Tibial artery (tissue), 4 donors: ENCODE results near the gene ARRDC3.

ENCODE experiments used
- DNase-seq, 2 donors: peaks; one replicate each; pipeline ENCODE4 v3.0.0-alpha.2; 2019
- H3K27ac ChIP-seq, 2 donors: fragments of 200-600 bp; sonication (generic) in 1 of 2; 1 replicate in 1 of 2; 2 replicates in 1 of 2; pipeline ENCODE4 v1.5.1; 2018 to 2019; ENCODE audit warnings: mild to moderate bottlenecking in 1 of 2
- H3K27me3 ChIP-seq, 2 donors: fragments of 200-600 bp; sonication (generic) in 1 of 2; one replicate each; pipeline versions ENCODE4 v1.5.1 to v1.6.0; 2016 to 2019
- H3K36me3 ChIP-seq, 3 donors: fragments of 200-600 bp; sonication (generic) in 2 of 3; one replicate each; pipeline ENCODE4 v1.5.1; 2016 to 2019; ENCODE audit warnings: mild to moderate bottlenecking in 2 of 3
- H3K4me1 ChIP-seq, 4 donors: fragments of 200-600 bp; sonication (generic) in 2 of 4; 1 replicate in 3 of 4; 2 replicates in 1 of 4; pipeline ENCODE4 v1.5.1; 2016 to 2019
- H3K4me3 ChIP-seq, 2 donors: fragments of 200-600 bp; sonication (generic) in 1 of 2; 1 replicate in 1 of 2; 2 replicates in 1 of 2; pipeline ENCODE4 v1.5.1; 2018 to 2019; ENCODE audit warnings: mild to moderate bottlenecking in 2 of 2
- H3K9me3 ChIP-seq, 3 donors: fragments of 200-600 bp; sonication (generic) in 1 of 3; one replicate each; pipeline ENCODE4 v1.5.1; 2016 to 2019
- intact Hi-C: fragments of 100-400 bp; cut with DNase I; formaldehyde crosslinking; loops from one replicate; pipeline ENCODE4 v1.15.0; 2023; ENCODE audit warnings: low total_unique reads
- TF ChIP-seq, protein P1 (sequence below), 2 experiments: fragments of 200-600 bp in 1 of 2; fragments of 450-650 bp in 1 of 2; IDR thresholded peaks; one replicate each; pipeline ENCODE4 v1.5.1; 2017 to 2019; ENCODE audit warnings: antibody characterized with exemption in 2 of 2, mild to moderate bottlenecking in 1 of 2, moderate library complexity in 1 of 2

Gene ARRDC3

DNA sequence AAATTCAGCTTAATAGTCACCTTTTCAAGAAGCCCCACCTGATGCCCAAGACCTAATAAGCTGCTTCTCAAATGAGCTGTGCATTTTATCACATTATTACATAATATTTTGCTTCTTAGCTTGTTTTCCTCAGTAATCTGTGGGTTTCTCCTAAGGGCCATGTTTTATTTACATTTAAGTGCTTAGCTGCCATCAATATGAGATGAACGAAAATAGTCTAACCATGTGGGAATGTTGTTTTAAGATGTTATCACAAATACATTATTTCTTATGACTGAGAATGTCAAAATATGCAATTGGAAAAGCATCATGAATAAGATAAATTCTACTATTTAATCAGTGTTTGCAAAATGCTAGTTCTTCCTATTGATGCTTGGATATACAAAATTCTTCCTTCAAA, 10.1 kb downstream of the ARRDC3 start:
- Histone ChIP-seq H3K27ac (peak overlapping the region; percentile 24 to 92), H3K9me3 (no peaks in the 10 kb centered on the region), H3K36me3 (peaks cover 33 to 68% (median 60%) of the 10 kb centered on the region in 3 donors), H3K4me1 (peaks cover 0 to 66% (median 24%) of the 10 kb centered on the region in 4 donors), H3K27me3 (no peaks in the 10 kb centered on the region), H3K4me3 (no peak overlapping the region)
- intact Hi-C loops, result no loop called here
- no peak for DNase-seq
- TF ChIP-seq, protein P1, sequence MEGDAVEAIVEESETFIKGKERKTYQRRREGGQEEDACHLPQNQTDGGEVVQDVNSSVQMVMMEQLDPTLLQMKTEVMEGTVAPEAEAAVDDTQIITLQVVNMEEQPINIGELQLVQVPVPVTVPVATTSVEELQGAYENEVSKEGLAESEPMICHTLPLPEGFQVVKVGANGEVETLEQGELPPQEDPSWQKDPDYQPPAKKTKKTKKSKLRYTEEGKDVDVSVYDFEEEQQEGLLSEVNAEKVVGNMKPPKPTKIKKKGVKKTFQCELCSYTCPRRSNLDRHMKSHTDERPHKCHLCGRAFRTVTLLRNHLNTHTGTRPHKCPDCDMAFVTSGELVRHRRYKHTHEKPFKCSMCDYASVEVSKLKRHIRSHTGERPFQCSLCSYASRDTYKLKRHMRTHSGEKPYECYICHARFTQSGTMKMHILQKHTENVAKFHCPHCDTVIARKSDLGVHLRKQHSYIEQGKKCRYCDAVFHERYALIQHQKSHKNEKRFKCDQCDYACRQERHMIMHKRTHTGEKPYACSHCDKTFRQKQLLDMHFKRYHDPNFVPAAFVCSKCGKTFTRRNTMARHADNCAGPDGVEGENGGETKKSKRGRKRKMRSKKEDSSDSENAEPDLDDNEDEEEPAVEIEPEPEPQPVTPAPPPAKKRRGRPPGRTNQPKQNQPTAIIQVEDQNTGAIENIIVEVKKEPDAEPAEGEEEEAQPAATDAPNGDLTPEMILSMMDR (IDR thresholded peaks at IDR 0.05), result no peak

DNA sequence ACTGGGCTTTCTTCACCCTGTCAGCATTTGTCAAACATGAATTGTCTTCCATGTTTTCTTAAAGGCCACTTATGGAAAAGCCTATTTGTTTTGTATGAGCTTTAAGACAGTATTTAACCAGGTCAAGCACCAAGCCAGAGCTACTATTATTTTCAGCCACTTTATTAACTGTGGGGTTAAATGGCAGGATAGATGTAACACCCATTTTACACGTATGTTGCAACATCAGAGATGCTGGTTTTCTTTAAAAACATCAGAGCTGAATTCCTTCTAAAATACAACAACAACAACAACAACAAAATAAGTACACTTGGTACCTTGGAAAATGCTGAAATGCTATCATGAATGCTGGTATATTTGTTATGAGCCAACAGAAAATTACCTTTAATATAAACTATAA, 13.6 kb downstream of the ARRDC3 start:
- DNase-seq, result no peak
- H3K9me3 ChIP-seq, result no peaks in the 10 kb centered on the region
- TF ChIP-seq, protein P1 (IDR thresholded peaks at IDR 0.05), result no peak
- no peaks in the 10 kb centered on the region for H3K27me3 ChIP-seq
- H3K27ac ChIP-seq, result peak overlapping the region in 1 of 2 donors; percentile 33
- intact Hi-C loops, result no loop called here
- no peak overlapping the region for H3K4me3 ChIP-seq
- peaks cover 27 to 67% (median 66%) of the 10 kb centered on the region in 3 donors for H3K36me3 ChIP-seq
- H3K4me1 ChIP-seq, result peaks cover 0 to 33% (median 10%) of the 10 kb centered on the region in 4 donors

DNA sequence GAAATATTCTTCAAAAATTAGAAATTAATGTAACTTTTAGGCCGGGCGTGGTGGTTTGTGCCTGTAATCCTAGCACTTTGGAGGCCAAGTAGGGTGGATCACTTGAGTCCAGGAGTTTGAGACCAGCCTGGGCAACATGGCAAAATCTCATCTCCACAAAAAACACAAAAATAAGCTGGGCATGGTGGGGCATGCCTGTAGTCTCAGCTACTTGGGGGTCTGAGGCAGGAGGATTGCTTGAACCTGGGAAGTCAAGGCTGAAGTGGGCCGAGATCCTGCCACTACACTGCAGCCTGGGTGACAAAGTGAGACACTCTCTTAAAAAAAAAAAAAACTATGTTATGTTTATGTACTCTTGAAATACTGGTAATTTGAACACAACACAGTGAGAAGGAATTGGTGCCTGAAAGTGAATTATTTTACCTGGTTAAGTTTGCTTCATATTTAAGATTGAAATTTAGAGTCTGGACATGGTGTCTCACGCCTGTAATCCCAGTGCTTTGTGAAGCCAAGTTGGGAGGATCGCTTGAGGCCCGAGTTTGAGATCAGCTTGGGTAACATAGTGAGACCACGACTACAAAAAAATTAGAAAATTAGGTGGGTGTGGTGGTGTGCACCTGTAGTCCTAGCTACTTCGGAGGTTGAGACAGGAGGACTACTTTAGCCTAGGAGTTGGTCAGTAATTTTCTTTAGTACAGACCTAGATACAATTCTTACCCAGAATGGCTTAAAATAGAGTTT, 15.0 kb downstream of the ARRDC3 start:
- intact Hi-C loops, result no loop called here
- no peak for DNase-seq
- Histone ChIP-seq H3K4me1 (peaks cover 0 to 24% (median 7%) of the 10 kb centered on the region in 4 donors), H3K27ac (no peak overlapping the region), H3K4me3 (no peak overlapping the region), H3K27me3 (no peaks in the 10 kb centered on the region), H3K9me3 (no peaks in the 10 kb centered on the region), H3K36me3 (peaks cover 14 to 53% (median 52%) of the 10 kb centered on the region in 3 donors)
- TF ChIP-seq, protein P1 (IDR thresholded peaks at IDR 0.05), result no peak

DNA sequence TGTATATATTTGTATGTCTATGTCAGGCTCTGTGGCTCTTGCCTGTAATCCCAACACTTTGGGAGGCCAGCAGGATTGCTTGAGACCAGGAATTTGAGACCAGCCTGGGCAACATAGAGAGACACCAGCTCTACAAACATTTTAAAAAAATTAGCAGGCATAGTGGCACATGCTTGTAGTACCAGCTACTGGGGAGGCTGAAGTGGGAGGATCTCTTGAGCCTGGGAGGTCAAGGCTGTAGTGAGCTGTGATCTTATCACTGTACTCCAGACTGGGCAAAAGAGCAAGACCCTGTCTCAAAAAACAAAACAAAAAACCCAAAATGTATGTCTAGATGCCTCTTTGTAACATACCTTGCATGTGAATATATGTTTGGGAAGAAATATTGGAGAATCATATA, 15.8 kb downstream of the ARRDC3 start:
- H3K27me3 ChIP-seq, result no peaks in the 10 kb centered on the region
- no peak overlapping the region for H3K27ac ChIP-seq
- no peaks in the 10 kb centered on the region for H3K9me3 ChIP-seq
- DNase-seq, result no peak
- intact Hi-C loops, result no loop called here
- no peak overlapping the region for H3K4me3 ChIP-seq
- TF ChIP-seq, protein P1 (IDR thresholded peaks at IDR 0.05), result no peak
- H3K4me1 ChIP-seq, result peaks cover 0 to 16% (median 2%) of the 10 kb centered on the region in 4 donors
- H3K36me3 ChIP-seq, result peaks cover 14 to 47% (median 46%) of the 10 kb centered on the region in 3 donors

DNA sequence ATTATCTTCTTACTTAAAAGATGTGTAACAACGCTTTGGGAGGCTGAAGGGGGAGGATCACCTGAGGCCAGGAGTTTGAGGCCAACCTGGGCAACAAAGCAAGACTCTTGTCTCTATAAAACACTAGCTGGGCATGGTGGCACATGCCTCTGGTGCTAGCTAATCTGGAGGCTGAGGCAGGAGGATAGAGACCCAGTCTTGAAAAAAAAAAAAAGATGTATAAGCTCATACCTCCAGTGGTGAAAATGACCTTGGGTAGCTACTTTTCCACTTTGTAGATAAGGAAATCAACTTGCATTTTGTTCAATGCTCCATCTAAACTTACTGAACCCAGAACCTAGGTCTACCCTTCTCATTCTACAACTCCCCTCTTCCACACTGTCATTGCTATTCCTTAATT, 16.6 kb downstream of the ARRDC3 start:
- intact Hi-C loops, result no loop called here
- TF ChIP-seq, protein P1 (IDR thresholded peaks at IDR 0.05), result no peak
- H3K27ac ChIP-seq, result no peak overlapping the region

More for the DNA sequence above, 16.6 kb downstream of the ARRDC3 start:
- no peak overlapping the region for H3K4me3 ChIP-seq
- peaks cover 0 to 12% (median 2%) of the 10 kb centered on the region in 4 donors for H3K4me1 ChIP-seq
- no peak for DNase-seq
- peaks cover 14 to 47% (median 39%) of the 10 kb centered on the region in 3 donors for H3K36me3 ChIP-seq
- no peaks in the 10 kb centered on the region for H3K27me3 ChIP-seq
- no peaks in the 10 kb centered on the region for H3K9me3 ChIP-seq
